GM21367 (cell line): Measurements from ENCODE around the gene AQP1.
A peak's percentile ranks its signal among the peaks of the same experiment; 100 is the strongest.

ENCODE experiments used
- ATAC-seq: cut with Tn5 transposase; IDR thresholded peaks from one replicate; pipeline ENCODE4 v1.9.1; 2021; ENCODE audit not compliant: unreplicated experiment

Gene AQP1

GRCh38 chr7:30933124-30933974, 21.7 kb downstream of the AQP1 start:
- no peak for ATAC-seq

- no peak for ATAC-seq
Observed at GRCh38 chr7:30934225-30934624, 22.6 kb downstream of the AQP1 start.

- no peak for ATAC-seq
Observed at GRCh38 chr7:30934732-30935568, 23.3 kb downstream of the AQP1 start.

- no peak for ATAC-seq
Observed at GRCh38 chr7:30935569-30935877, 23.9 kb downstream of the AQP1 start.

- no peak for ATAC-seq
Observed at GRCh38 chr7:30936650-30937245, 25.1 kb downstream of the AQP1 start.

- ATAC-seq, result no peak
Observed at GRCh38 chr7:30937416-30937815, 25.8 kb downstream of the AQP1 start.

GRCh38 chr7:30938435-30939316, 27.0 kb downstream of the AQP1 start:
- peak; percentile 74 for ATAC-seq

GRCh38 chr7:30941582-30942323, 30.1 kb downstream of the AQP1 start:
- no peak for ATAC-seq

GRCh38 chr7:30950197-30950596, 38.5 kb downstream of the AQP1 start:
- no peak for ATAC-seq

- ATAC-seq, result no peak
Observed at GRCh38 chr7:30954914-30955313, 43.3 kb downstream of the AQP1 start.

GRCh38 chr7:30956704-30957103, 45.1 kb downstream of the AQP1 start:
- ATAC-seq, result no peak

GRCh38 chr7:30963842-30964241, 52.2 kb downstream of the AQP1 start, which contains the start of gene GHRHR:
Gene GHRHR (plus strand): TSS chr7:30963953. CDS start chr7:30964069, 116 bp downstream.
- ATAC-seq, result no peak

GRCh38 chr7:30965372-30965771, 53.7 kb downstream of the AQP1 start:
- ATAC-seq, result no peak

GRCh38 chr7:30965883-30966282, 54.2 kb downstream of the AQP1 start:
- ATAC-seq, result no peak

- ATAC-seq, result no peak
Observed at GRCh38 chr7:30968294-30968693, 56.6 kb downstream of the AQP1 start.

- no peak for ATAC-seq
Observed at GRCh38 chr7:30968747-30969603, 57.3 kb downstream of the AQP1 start.

GRCh38 chr7:30969604-30969970, 57.9 kb downstream of the AQP1 start:
- ATAC-seq, result no peak

GRCh38 chr7:30970074-30970473, 58.4 kb downstream of the AQP1 start:
- ATAC-seq, result no peak

GRCh38 chr7:30970594-30971094, 59.0 kb downstream of the AQP1 start:
- ATAC-seq, result no peak
